Mucosa of gallbladder (tissue), 1 donor: ENCODE measurements around the gene RBMS1. TPM values are rescaled to one million over a fixed set of nuclear protein-coding genes. Genes with fewer than 3 reads are reported as not detected.

Source experiments
- DNase-seq: peaks from one replicate; pipeline ENCODE4 v3.0.0-alpha.2; 2020; ENCODE audit warnings: low spot score
- total RNA-seq: library from RNA; stranded (reverse); gene quantifications from one replicate; pipeline ENCODE4 v1.2.1, GENCODE V29; 2021
- donor health status: DM: no; HTN: no; CAD: no.

The RBMS1 gene
- total RNA-seq, 1 donor from 2014 or later, result 36.2 TPM

DNA sequence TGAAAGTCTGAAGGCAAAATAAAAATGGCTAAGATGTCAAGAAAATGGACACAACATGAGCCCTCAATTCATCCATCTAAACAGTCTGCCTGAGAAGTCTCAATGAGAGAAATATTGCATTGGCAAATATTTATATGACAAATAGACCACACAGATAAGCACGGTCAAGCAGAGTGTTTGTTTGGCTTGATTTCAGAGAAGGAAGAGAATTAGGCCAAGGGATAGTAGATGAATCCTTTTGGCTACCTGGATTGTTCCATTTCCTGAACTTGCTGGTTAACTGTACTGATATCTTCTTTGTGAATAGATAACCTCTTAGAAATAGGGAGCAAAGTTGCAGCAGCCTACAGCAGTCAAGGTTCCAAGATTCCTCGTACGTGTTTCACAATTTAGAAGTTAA, 129.6 kb downstream of the RBMS1 start:
- DNase-seq, result no peak

- no peak for DNase-seq
These were observed 130.6 kb downstream of the RBMS1 start for GRCh38 chr2:160363055-160363454.

DNA sequence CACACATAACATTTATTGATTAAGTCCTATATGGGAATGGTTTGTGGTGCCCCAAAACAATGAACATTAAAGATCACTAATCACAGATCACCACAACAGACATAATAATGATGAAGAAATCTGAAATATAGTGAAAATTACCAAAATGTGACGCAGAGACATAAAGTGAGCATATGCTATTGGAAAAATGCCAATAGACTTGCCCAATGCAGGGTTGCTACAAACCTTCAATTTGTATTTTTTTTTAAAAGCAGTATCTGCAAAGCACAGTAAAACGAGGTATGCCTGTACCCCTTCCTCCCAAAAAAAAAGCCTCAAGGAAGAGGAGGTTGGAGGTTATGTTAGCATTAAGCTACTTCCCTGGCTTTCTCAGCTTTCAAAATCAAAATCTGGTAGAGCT, 131.1 kb downstream of the RBMS1 start:
- no peak for DNase-seq

DNA sequence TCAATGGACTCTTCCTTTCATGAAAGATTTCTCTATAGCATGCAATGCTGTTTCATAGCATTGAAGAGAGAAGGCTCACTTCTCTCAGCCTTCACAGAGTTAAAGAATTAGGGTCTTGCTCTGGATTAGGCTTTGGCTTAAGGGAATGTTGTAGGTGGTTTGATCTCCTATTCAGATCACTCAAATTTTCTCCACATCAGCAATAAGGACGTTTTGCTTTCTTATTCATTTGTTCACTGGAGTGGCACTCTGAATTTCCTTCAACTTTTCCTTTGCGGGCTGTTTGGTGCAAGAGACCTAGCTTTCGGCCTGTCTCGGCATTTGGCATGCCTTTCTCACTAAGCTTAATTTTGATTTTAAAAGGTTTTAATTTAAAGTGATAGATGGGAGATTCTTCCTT, 131.6 kb downstream of the RBMS1 start:
- no peak for DNase-seq

DNA sequence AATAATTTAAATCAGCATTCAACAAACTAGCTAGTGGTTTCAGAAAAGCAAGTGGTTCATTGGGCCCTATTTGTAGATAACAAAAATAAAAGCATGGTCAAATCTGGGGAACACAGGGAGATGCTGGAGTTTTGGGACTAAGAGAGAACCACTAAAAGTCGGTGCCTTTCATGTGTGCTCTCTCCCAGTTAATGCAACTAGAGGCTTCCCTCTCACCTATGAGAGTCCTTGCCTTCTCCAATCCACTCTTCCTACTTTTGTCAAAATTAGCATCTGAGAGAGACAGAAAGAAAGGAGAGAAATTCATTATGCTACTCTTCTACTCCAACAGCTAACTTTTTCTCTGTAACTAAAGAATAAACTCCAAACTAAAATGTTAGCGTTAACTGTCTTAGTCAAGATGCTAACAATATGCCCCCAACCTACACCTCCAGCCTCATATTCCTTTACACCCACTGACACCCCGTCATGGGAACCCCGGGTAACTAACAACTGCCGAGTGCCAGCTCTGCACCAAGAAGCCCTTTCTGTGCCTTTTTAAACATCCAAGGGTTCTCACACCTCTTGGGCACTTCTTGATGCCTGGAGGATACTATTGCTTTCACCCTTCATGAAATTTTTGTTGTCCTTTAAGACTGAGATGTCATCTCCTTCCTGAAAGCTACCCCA, 133.4 kb downstream of the RBMS1 start:
- DNase-seq, result no peak

- DNase-seq, result no peak
These were observed 135.6 kb downstream of the RBMS1 start for GRCh38 chr2:160358046-160358445.

DNA sequence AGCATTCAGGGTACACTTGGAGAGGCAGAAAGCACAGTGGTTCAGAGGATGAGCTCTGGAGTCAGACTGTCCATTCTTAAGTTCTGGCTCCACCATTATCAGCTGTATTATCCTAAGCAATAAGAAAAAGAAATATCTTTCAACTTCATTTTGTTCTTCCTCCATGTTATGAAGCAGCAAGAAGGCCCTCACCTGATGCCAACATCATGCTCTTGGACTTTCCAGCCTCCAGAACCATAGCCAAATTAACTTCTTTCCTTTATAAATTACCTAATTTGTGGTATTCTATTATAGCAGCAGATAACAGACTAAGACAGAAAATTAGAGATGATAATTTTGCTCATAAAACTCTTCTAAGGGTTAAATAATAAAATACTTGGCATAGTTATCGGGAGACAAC, 137.1 kb downstream of the RBMS1 start:
- no peak for DNase-seq

DNA sequence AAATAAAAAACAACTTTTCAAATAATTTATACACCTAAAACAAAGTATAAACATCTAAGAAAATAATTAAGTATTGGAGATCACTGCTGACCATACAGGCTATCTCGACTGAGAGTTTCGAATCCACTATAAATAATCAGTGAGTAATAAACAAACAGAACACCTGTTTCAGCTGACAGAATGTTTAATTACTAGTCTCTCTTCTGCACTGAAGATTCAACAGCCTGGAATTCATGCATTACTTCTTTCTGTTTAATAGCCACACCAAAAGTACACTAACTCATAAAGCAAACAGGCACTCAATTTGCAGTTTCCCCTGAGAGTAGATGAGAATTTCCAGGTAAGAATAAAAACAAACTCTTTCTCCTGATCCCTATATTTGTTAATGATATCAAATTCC, 138.5 kb downstream of the RBMS1 start:
- DNase-seq, result no peak

GRCh38 chr2:160354677-160355076, 138.9 kb downstream of the RBMS1 start:
- no peak for DNase-seq

- DNase-seq, result no peak
These were observed 139.8 kb downstream of the RBMS1 start for GRCh38 chr2:160353813-160354212.

- DNase-seq, result no peak
These were observed 140.4 kb downstream of the RBMS1 start for GRCh38 chr2:160353166-160353565.

DNA sequence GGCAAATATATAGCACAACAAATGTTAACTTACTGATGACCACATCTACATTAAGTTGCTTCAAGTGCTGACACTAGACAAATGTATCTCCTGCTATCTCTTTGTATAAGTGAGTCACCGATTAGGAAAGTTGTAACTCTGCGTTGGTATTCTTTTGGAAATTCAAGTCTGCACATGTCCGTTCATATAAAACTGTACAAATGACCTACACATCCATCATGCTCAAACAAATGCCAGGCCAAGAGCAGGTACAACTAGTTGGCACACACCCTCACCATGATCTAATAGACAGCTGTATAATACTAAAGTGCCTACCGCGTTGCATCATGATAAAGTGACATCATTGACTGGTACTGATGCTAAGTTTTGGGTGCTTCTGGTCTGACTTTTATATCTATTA, 141.1 kb downstream of the RBMS1 start:
- no peak for DNase-seq

DNA sequence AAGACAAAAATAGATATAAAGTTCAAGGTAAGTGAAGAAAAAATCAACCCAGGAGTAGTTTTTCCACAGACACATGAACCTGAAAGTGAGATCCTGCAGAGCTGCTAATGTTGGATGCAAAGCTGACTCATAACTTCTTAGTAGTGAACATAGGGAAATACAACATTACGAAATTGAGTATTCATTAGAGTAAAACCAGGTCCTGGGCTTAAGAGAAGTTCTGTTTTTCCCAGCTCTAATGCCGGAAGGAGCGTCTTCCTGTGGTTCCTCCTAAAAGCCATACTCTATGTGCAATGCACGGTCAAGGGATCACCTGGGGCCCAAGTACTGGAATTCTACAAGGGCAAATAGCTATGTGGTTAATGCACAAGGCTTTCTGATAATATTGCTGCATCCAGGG, 141.7 kb downstream of the RBMS1 start:
- DNase-seq, result no peak

- DNase-seq, result no peak
These were observed 144.3 kb downstream of the RBMS1 start for GRCh38 chr2:160349306-160349705.

GRCh38 chr2:160347269-160347863, 146.2 kb downstream of the RBMS1 start:
- DNase-seq, result no peak

GRCh38 chr2:160345071-160345764, 148.4 kb downstream of the RBMS1 start:
- no peak for DNase-seq

DNA sequence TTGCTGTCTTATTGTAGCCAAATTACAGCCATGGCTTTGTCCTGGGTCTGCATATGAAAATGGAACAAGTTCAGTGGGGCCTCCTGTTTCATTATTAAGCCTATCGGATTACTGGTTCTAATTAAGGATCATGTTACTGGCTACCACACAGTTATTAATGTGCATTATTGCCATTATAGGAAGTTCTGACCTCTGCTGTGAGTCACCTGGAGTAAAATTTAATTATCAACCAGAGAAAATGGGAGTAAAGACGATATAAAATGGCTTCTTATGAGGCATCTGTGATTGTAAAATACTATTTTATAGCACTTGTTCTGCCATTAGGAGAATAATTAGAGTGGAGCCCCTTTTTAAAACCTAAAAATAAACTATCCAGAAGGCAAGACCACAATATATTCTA, 150.2 kb downstream of the RBMS1 start:
- DNase-seq, result no peak

GRCh38 chr2:160339726-160340125, 153.9 kb downstream of the RBMS1 start:
- DNase-seq, result no peak

DNA sequence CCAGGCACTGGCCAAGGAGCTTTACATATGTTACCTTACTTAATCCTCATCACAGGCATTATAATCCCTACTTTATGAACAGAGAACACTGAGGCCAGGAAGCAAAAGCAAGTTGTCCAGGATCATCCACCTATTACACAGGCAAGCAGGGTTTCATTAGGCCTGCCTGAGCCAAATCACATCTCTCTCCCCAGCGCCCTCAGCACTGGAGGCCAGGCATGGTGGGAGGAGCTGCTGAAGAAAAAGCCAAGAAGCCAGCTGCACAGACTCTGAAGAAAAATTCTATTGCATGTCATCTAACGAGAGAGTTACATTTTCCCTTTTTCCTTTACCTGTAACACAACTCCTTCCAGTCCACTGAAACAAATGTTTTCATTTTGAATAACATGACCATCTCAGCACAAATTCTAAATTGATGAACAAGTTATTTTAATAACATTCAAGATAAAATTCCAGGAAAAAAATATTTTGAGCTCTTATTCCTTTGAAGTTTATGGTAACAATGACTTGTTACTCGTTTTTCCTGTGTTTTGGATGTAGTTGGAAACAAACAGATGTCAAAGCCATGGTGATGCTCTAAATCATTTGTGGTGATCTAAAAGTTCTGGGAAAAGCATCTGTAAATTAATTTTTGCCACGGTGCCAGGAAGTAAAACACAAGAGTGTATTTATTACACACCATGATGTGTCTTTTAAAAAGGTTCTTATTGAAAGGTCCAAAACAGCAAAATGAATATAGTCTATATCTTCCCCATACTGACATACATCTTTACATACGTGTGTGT, 154.5 kb downstream of the RBMS1 start:
- DNase-seq, result no peak

DNA sequence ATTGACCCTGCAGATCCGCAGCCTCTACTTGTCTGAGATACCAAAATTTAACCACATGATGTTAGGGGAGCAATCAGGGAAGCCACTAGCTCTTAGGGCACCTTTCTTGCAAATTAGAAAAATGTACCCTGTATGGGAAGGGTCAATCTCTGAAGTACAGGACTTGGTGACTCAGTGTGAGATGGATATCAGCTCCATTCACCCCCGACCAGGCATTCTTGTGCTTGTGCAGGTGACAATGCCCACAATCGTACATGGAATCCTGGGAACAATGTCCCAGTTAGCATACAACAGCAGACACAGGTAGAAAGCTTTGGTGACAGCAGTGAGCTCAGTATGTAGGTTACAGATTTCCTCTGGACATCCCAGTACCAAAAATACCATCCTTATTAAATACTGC, 155.9 kb downstream of the RBMS1 start:
- no peak for DNase-seq

GRCh38 chr2:160336635-160337034, 157.0 kb downstream of the RBMS1 start:
- DNase-seq, result no peak

GRCh38 chr2:160336105-160336504, 157.5 kb downstream of the RBMS1 start:
- DNase-seq, result no peak

GRCh38 chr2:160335441-160335840, 158.2 kb downstream of the RBMS1 start:
- no peak for DNase-seq
